Stimulated activated CD8-positive, alpha-beta memory T cell treated with anti-CD3 and anti-CD28 coated beads, Interleukin-4, amount 100 ng/mL, for 1 hour (primary cell): Measurements from ENCODE around the gene UBE2E3.

Experiments used
- DNase-seq, 2 donors: peaks; one replicate each; pipeline ENCODE4 v3.0.0-alpha.2; 2020; ENCODE audit warnings: low read depth in 2 of 2, low spot score in 1 of 2

The UBE2E3 gene

GRCh38 chr2:180978903-180979748 lies 1.3 kb upstream of the UBE2E3 start:
- DNase-seq, result no peak

GRCh38 chr2:180979749-180980105 lies 678 bp upstream of the UBE2E3 start:
- DNase-seq, result no peak

GRCh38 chr2:180980943-180981911 lies 822 bp downstream of the UBE2E3 start:
- DNase-seq, result no peak

- DNase-seq, result no peak
These were observed 3.2 kb downstream of the UBE2E3 start for GRCh38 chr2:180983468-180984242.

GRCh38 chr2:180985771-180986395 lies 5.5 kb downstream of the UBE2E3 start:
- no peak for DNase-seq

- no peak for DNase-seq
These were observed 6.7 kb downstream of the UBE2E3 start for GRCh38 chr2:180987146-180987545.

- no peak for DNase-seq
These were observed 9.9 kb downstream of the UBE2E3 start for GRCh38 chr2:180990337-180990736.

GRCh38 chr2:180990794-180991193 lies 10.4 kb downstream of the UBE2E3 start:
- no peak for DNase-seq

- DNase-seq, result no peak
These were observed 11.0 kb downstream of the UBE2E3 start for GRCh38 chr2:180991361-180991760.

- DNase-seq, result no peak
These were observed 11.4 kb downstream of the UBE2E3 start for GRCh38 chr2:180991820-180992219.

- no peak for DNase-seq
These were observed 12.6 kb downstream of the UBE2E3 start for GRCh38 chr2:180992994-180993393.

GRCh38 chr2:180999274-180999964 lies 19.0 kb downstream of the UBE2E3 start:
- DNase-seq, result no peak

GRCh38 chr2:181004647-181005325 lies 24.4 kb downstream of the UBE2E3 start:
- DNase-seq, result no peak

GRCh38 chr2:181005326-181005655 lies 24.9 kb downstream of the UBE2E3 start:
- DNase-seq, result no peak

- DNase-seq, result no peak
These were observed 25.4 kb downstream of the UBE2E3 start for GRCh38 chr2:181005809-181006208.

GRCh38 chr2:181007086-181007837 lies 26.9 kb downstream of the UBE2E3 start:
- no peak for DNase-seq

GRCh38 chr2:181008407-181008806 lies 28.0 kb downstream of the UBE2E3 start:
- DNase-seq, result no peak

GRCh38 chr2:181021199-181021789 lies 40.9 kb downstream of the UBE2E3 start:
- DNase-seq, result no peak

GRCh38 chr2:181022652-181023051 lies 42.2 kb downstream of the UBE2E3 start:
- no peak for DNase-seq
